Hematopoietic multipotent progenitor cell treated with erythropoietin and hydrocortisone succinate and interleukin-3 and kit ligand, for 17 days (in vitro differentiated cells): ENCODE results near the gene MED9.

ENCODE experiments used
- DNase-seq: peaks from one replicate; pipeline ENCODE4 v3.0.0-alpha.2; 2015; ENCODE audit warnings: low spot score

The MED9 gene

GRCh38 chr17:17505151-17505550 lies 28.4 kb downstream of the MED9 start:
- DNase-seq = no peak

GRCh38 chr17:17505610-17506171 lies 28.9 kb downstream of the MED9 start:
- DNase-seq = no peak

- no peak for DNase-seq
Measured at GRCh38 chr17:17506181-17506741, 29.5 kb downstream of the MED9 start.

GRCh38 chr17:17506893-17507464 lies 30.2 kb downstream of the MED9 start:
- DNase-seq = no peak

GRCh38 chr17:17507465-17508011 lies 30.7 kb downstream of the MED9 start:
- no peak for DNase-seq

- no peak for DNase-seq
Measured at GRCh38 chr17:17508019-17508535, 31.3 kb downstream of the MED9 start.

GRCh38 chr17:17508646-17509591 lies 32.1 kb downstream of the MED9 start:
- DNase-seq = no peak

GRCh38 chr17:17509601-17510425 lies 33.0 kb downstream of the MED9 start:
- DNase-seq = no peak

GRCh38 chr17:17510456-17511292 lies 33.9 kb downstream of the MED9 start:
- DNase-seq = no peak

GRCh38 chr17:17511293-17511741 lies 34.5 kb downstream of the MED9 start:
- no peak for DNase-seq

- DNase-seq = no peak
Measured at GRCh38 chr17:17511881-17512858, 35.4 kb downstream of the MED9 start.

GRCh38 chr17:17512866-17513265 lies 36.1 kb downstream of the MED9 start:
- no peak for DNase-seq

- no peak for DNase-seq
Measured at GRCh38 chr17:17513626-17514025, 36.8 kb downstream of the MED9 start.

GRCh38 chr17:17514361-17514992 lies 37.7 kb downstream of the MED9 start:
- DNase-seq = no peak

- no peak for DNase-seq
Measured at GRCh38 chr17:17514993-17515933, 38.5 kb downstream of the MED9 start.

GRCh38 chr17:17515934-17516930 lies 39.4 kb downstream of the MED9 start:
- DNase-seq = no peak
